H1 (cell line): ENCODE results near the gene PARK7. TPM values are rescaled to one million over a fixed set of nuclear protein-coding genes. Genes with fewer than 3 reads are reported as not detected.
A peak's percentile ranks its signal among the peaks of the same experiment; 100 is the strongest.

ENCODE experiments used
- ASH2L ChIP-seq: fragments of 200-600, 300-600 bp; sonication (generic); IDR thresholded peaks from one replicate; pipeline ENCODE4 v1.7.1; 2017; ENCODE audit warnings: low read length
- CBX8 ChIP-seq: fragments of 300-800, 300-1000 bp; sonication (generic); IDR thresholded peaks from 2 replicates; pipeline ENCODE4 v1.7.1; 2016; ENCODE audit warnings: low read depth, low read length, borderline replicate concordance
- PHF8 ChIP-seq: fragments of 200-600 bp; sonication (generic); conservative IDR thresholded peaks from 2 replicates; pipeline ENCODE4 v1.7.1; 2012; ENCODE audit warnings: low read depth, mild to moderate bottlenecking, inconsistent platforms, low read length, moderate library complexity
- SIX5 ChIP-seq: IDR thresholded peaks from 2 replicates; pipeline ENCODE4 v1.6.1; 2011; ENCODE audit warnings: mild to moderate bottlenecking, low read depth, low read length
- SP2 ChIP-seq: IDR thresholded peaks from 2 replicates; pipeline ENCODE4 v1.6.1; 2012; ENCODE audit warnings: mild to moderate bottlenecking, low read length, inconsistent platforms
- TBP ChIP-seq: IDR thresholded peaks from 2 replicates; pipeline ENCODE4 v1.6.1; 2011; ENCODE audit warnings: low read depth, low read length, improper control_type of control experiment
- polyA plus RNA-seq, 7 experiments: library from polyadenylated mRNA; depleted of rRNA in 3 of 7; stranded (reverse) in 5 of 7; unstranded in 2 of 7; fragments of >200 nt in 5 of 7; fragments of 200-250 nt in 2 of 7; gene quantifications; 1 replicate in 5 of 7; 2 replicates in 1 of 7; 4 replicates in 1 of 7; pipeline versions ENCODE4 v1.2.1 to v1.2.3, GENCODE V29; 2011 to 2013; ENCODE audit warnings: missing spikeins in 2 of 7, mixed read lengths in 2 of 7
- total RNA-seq: library from RNA; stranded (reverse); fragmentation: NEBNext Ultra II Directional; extraction: Animal tissue kit (Norgen Biotek cat#: 25700); gene quantifications from 2 replicates; pipeline ENCODE4 v1.2.1, GENCODE V29; 2021
- TF ChIP-seq, protein P1 (sequence below): fragments of 300-600 bp; sonication (generic); IDR thresholded peaks from 2 replicates; pipeline ENCODE4 v1.7.1; 2012; ENCODE audit warnings: low read length, moderate library complexity, mild to moderate bottlenecking, inconsistent platforms; ENCODE audit not compliant: insufficient replicate concordance
- TF ChIP-seq, protein P2 (sequence below): IDR thresholded peaks from 2 replicates; pipeline ENCODE4 v1.6.1; 2011; ENCODE audit warnings: low read length, improper control_type of control experiment
- TF ChIP-seq, protein P3 (sequence below): IDR thresholded peaks from 2 replicates; pipeline ENCODE4 v1.6.1; 2012; ENCODE audit warnings: inconsistent platforms

Gene PARK7
- total and polyA plus RNA-seq, 2 of the 8 experiments (the other 6 are each of a cell fraction or from before 2014, with no cell fraction given), result 206 to 383 TPM

DNA sequence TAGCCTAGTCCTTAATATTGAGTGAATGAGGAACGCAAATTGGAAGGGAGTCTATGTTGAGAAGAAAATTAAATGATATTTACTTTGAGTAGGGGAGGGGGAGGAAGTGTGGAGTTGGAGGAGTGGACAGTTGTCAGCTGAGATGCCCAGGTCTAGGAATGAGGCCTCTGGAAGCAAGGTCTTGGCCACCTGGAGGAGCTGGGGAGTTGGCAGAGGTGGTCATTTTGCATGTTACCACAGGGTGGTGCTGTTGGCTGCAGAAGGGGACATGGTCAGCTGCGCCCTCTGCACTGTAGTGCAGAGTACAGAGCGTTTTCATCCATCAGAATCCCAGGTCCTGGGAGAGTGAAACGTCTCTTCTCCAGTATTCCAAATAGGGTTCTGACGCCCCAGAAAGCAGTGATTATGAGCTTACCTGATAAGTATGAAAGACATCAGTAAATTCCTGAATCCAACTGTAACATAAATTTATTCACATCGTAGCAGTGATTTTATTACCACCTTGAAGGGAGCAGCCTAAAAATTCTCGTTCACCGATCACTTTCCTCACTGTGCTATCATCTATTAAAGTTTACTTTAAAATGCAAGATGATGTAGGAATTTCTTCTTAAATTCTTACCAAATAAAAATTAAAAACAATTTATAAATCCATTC lies 13.8 kb downstream of the PARK7 start (continued):
- TF ChIP-seq, protein P1, sequence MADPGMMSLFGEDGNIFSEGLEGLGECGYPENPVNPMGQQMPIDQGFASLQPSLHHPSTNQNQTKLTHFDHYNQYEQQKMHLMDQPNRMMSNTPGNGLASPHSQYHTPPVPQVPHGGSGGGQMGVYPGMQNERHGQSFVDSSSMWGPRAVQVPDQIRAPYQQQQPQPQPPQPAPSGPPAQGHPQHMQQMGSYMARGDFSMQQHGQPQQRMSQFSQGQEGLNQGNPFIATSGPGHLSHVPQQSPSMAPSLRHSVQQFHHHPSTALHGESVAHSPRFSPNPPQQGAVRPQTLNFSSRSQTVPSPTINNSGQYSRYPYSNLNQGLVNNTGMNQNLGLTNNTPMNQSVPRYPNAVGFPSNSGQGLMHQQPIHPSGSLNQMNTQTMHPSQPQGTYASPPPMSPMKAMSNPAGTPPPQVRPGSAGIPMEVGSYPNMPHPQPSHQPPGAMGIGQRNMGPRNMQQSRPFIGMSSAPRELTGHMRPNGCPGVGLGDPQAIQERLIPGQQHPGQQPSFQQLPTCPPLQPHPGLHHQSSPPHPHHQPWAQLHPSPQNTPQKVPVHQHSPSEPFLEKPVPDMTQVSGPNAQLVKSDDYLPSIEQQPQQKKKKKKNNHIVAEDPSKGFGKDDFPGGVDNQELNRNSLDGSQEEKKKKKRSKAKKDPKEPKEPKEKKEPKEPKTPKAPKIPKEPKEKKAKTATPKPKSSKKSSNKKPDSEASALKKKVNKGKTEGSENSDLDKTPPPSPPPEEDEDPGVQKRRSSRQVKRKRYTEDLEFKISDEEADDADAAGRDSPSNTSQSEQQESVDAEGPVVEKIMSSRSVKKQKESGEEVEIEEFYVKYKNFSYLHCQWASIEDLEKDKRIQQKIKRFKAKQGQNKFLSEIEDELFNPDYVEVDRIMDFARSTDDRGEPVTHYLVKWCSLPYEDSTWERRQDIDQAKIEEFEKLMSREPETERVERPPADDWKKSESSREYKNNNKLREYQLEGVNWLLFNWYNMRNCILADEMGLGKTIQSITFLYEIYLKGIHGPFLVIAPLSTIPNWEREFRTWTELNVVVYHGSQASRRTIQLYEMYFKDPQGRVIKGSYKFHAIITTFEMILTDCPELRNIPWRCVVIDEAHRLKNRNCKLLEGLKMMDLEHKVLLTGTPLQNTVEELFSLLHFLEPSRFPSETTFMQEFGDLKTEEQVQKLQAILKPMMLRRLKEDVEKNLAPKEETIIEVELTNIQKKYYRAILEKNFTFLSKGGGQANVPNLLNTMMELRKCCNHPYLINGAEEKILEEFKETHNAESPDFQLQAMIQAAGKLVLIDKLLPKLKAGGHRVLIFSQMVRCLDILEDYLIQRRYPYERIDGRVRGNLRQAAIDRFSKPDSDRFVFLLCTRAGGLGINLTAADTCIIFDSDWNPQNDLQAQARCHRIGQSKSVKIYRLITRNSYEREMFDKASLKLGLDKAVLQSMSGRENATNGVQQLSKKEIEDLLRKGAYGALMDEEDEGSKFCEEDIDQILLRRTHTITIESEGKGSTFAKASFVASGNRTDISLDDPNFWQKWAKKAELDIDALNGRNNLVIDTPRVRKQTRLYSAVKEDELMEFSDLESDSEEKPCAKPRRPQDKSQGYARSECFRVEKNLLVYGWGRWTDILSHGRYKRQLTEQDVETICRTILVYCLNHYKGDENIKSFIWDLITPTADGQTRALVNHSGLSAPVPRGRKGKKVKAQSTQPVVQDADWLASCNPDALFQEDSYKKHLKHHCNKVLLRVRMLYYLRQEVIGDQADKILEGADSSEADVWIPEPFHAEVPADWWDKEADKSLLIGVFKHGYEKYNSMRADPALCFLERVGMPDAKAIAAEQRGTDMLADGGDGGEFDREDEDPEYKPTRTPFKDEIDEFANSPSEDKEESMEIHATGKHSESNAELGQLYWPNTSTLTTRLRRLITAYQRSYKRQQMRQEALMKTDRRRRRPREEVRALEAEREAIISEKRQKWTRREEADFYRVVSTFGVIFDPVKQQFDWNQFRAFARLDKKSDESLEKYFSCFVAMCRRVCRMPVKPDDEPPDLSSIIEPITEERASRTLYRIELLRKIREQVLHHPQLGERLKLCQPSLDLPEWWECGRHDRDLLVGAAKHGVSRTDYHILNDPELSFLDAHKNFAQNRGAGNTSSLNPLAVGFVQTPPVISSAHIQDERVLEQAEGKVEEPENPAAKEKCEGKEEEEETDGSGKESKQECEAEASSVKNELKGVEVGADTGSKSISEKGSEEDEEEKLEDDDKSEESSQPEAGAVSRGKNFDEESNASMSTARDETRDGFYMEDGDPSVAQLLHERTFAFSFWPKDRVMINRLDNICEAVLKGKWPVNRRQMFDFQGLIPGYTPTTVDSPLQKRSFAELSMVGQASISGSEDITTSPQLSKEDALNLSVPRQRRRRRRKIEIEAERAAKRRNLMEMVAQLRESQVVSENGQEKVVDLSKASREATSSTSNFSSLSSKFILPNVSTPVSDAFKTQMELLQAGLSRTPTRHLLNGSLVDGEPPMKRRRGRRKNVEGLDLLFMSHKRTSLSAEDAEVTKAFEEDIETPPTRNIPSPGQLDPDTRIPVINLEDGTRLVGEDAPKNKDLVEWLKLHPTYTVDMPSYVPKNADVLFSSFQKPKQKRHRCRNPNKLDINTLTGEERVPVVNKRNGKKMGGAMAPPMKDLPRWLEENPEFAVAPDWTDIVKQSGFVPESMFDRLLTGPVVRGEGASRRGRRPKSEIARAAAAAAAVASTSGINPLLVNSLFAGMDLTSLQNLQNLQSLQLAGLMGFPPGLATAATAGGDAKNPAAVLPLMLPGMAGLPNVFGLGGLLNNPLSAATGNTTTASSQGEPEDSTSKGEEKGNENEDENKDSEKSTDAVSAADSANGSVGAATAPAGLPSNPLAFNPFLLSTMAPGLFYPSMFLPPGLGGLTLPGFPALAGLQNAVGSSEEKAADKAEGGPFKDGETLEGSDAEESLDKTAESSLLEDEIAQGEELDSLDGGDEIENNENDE, result no peak
- TF ChIP-seq, protein P2, sequence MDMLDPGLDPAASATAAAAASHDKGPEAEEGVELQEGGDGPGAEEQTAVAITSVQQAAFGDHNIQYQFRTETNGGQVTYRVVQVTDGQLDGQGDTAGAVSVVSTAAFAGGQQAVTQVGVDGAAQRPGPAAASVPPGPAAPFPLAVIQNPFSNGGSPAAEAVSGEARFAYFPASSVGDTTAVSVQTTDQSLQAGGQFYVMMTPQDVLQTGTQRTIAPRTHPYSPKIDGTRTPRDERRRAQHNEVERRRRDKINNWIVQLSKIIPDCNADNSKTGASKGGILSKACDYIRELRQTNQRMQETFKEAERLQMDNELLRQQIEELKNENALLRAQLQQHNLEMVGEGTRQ, result no peak
- TF ChIP-seq SIX5 (no peak), TBP (no peak), SP2 (no peak), ASH2L (no peak), CBX8 (no peak), PHF8 (no peak)
- TF ChIP-seq, protein P3, sequence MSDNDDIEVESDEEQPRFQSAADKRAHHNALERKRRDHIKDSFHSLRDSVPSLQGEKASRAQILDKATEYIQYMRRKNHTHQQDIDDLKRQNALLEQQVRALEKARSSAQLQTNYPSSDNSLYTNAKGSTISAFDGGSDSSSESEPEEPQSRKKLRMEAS, result peak; percentile 50; the same call in 1 of the 2 replicates
